Fibroblast of villous mesenchyme (primary cell): ENCODE results near the gene SCUBE2. TPM values are rescaled to one million over a fixed set of nuclear protein-coding genes. Genes with fewer than 3 reads are reported as not detected.

ENCODE experiments used
- DNase-seq: peaks from one replicate; pipeline ENCODE4 v3.0.0-alpha.2; 2010; ENCODE audit warnings: low read depth
- H3K4me3 ChIP-seq: 2 replicates; pipeline ENCODE4 v1.5.1; 2011; ENCODE audit warnings: low read depth, mild to moderate bottlenecking, low read length
- total RNA-seq: library from RNA; depleted of rRNA; stranded (reverse); fragments of >200 nt; gene quantifications from 2 replicates; pipeline ENCODE4 v1.2.3, GENCODE V29; 2012
- TF ChIP-seq, protein P1 (sequence below): IDR thresholded peaks from 2 replicates; pipeline ENCODE4 v1.5.1; 2012; ENCODE audit warnings: low read depth, mild to moderate bottlenecking, low read length; ENCODE audit not compliant: insufficient read depth

Gene SCUBE2
- total RNA-seq, 1 donor = 1.3 TPM

DNA sequence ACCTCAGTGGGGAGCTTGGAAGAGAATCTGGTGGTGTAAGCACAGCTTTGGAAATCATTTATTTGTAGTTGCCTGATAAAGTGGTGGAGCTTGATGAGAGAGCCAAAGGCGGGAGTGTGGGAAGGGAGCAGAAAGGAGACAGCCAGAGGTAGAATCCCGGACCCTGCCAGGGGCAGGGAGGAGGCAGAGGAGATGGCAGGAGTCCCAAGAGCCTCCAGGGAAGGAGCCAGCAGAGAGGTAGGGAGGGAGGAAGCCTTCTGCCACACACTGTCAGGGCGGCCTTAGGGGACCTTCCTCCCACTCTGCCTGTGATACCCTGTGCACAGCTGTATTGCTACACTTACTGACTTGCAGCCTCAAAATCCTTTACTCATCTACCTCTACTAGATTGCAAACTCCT, 15.4 kb downstream of the SCUBE2 start:
- no peak overlapping the region for H3K4me3 ChIP-seq
- no peak for DNase-seq
- TF ChIP-seq, protein P1, sequence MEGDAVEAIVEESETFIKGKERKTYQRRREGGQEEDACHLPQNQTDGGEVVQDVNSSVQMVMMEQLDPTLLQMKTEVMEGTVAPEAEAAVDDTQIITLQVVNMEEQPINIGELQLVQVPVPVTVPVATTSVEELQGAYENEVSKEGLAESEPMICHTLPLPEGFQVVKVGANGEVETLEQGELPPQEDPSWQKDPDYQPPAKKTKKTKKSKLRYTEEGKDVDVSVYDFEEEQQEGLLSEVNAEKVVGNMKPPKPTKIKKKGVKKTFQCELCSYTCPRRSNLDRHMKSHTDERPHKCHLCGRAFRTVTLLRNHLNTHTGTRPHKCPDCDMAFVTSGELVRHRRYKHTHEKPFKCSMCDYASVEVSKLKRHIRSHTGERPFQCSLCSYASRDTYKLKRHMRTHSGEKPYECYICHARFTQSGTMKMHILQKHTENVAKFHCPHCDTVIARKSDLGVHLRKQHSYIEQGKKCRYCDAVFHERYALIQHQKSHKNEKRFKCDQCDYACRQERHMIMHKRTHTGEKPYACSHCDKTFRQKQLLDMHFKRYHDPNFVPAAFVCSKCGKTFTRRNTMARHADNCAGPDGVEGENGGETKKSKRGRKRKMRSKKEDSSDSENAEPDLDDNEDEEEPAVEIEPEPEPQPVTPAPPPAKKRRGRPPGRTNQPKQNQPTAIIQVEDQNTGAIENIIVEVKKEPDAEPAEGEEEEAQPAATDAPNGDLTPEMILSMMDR = no peak

DNA sequence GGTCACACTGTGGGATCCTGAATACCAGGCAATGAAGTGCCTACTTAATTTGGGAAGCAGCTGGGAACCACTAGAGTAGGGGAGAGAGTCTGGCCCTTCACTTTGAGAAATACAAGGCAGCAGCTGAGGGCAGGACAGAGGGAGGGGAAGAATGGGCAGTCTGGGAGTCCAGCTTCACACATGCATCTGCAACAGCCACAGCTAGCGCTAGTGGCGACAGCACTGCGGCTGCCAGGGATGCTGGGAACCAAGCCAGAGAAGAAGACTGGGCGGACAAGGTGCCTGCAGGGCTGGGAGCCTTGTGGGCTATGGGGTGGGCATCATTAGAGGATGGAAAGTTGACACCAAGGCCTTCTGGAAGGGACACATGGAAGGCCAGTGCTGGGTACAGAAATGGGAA, 15.8 kb downstream of the SCUBE2 start:
- TF ChIP-seq, protein P1 = no peak
- no peak overlapping the region for H3K4me3 ChIP-seq
- DNase-seq = no peak

DNA sequence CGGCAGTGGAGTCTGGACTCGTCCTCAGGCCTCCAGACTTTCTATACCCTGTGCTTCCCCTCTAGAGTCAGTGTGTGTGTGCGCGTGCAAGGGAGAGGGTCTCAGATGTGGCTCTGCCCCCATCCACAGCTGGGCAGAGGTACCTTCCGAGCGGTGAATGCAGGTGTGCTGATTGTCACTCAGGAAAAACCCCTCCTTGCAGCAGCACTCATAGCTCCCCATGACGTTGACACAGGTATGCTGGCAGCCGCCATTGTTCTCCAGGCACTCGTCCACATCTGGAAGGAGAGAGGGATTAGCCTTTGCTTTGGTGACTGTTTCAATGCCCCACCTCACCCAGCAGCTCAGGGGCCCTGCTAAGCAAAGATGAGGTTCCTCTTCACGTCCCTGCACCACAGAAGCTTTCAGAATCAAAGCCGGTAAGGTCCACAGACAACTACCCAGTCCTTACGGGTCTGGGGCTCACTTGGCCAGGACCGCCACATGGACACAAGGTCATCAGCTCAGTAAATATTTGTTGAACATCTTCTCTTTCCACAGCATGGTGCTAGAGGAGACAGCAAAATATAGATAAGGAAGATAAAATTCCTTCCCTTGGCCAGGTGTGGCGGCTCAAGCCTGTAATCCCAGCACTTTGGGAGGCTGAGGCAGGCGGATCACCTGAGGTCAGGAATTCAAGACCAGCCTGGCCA, 16.9 kb downstream of the SCUBE2 start:
- TF ChIP-seq, protein P1 = no peak
- no peak overlapping the region for H3K4me3 ChIP-seq
- DNase-seq = no peak

DNA sequence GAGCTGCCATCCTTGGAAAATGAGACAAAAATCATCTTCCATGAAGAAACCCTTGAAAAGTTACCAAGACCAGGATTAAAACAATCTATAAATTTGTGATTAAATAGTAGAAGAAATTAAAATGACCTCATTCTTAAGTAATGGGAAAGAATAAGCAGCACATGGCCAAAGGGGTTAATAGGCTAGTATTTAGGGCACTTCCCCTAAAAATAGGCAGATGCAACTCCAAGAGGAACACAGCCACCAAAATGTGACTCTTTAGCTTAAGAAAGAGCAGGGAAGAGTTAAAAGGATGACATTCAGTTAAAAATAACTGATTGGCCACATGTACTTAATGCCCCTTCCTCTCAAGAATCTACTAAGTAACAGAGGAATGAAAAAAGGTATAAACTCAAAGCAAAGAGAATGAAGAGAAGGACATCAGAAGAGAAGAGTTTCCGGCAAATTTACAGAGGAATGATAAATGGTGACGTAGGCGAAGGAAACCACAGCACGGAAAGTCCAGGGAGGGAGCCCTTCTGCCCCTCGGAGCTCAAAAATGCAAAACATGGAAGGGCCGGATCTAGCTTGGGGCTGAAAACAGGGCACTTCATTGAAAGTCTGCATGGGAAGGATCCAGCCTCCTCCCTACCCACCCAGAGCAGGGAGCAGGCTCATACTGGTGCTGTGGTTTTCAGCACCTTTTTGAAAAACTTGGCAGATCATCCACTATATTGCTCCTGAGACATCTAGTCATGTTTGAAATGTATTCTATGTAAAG, 17.8 kb downstream of the SCUBE2 start:
- peak; percentile 50 for DNase-seq
- no peak overlapping the region for H3K4me3 ChIP-seq
- TF ChIP-seq, protein P1 = no peak

DNA sequence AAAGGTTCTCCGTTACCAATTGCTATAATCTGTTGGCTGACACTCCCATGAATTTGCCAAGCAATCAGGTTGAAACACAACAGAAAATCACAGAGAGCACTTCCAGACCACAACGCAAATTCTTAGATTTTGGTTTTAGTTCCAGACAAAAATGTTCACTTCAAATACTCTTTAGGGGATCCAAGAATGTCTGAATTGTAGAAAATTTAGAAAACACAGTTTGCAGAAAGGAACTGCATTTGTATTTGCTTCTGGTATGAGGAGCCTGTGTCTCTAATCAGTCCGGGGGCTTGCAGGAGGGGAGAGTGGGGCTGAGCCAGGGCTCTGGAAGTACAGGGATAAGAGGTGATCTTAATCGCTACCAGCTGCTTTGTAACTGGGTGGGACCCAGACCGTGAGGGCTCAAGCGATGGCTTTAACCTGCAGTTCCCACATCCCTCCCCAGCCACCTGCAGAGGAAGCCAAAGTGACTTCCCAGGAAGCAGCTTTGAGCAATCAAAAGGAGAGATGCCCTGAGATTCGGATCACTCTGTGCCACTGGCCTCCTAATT, 18.7 kb downstream of the SCUBE2 start:
- no peak for DNase-seq
- TF ChIP-seq, protein P1 = no peak
- no peak overlapping the region for H3K4me3 ChIP-seq

DNA sequence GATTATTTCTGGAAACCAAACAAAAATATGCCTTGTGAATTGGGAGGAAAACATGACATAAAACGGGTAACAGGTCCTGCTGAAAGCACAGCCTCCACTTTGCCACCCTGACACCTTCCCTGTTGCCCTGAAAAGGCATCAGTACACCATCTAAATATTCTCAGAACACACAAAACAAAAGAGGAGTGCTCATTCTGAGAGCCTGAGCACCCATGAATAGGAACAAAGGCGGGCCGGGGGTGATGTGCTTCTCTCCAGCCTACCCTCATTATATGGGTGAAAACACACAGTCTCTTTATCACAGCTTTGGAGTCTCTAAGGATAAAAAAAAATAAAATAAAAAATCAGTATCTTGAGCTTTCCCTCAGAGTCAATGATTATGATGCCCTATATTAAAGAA, 19.7 kb downstream of the SCUBE2 start:
- H3K4me3 ChIP-seq = no peak overlapping the region
- TF ChIP-seq, protein P1 = no peak
- no peak for DNase-seq
